ENCODE results near the gene TMEM72. TPM values are rescaled to one million over a fixed set of nuclear protein-coding genes. Genes with fewer than 3 reads are reported as not detected.

The TMEM72 gene
- total and polyA plus RNA-seq, 2 experiments from 2014 or later: 1.3 to 2.3 TPM

DNA sequence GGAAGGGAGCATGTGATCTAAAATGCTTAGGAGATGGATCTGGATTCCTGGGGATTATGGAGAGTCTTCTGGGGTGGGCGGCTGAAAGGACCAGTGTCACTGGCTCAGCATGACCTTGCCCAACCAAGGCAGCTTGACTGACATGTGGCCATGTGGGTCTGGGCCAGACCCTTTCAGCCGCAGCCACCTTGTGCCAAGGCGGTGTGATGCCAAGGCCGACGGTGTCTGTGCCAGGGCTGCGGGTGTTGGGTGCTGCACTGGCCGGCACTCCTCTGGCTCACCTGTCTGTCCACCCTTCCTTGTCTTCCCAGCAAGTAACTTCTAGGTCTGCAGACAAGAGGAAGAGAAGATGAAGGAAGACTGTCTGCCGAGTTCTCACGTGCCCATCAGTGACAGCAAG, 58.7 kb downstream of the TMEM72 start:
- DNase-seq (ENCODE audit: low read depth in 1 of 2, low spot score in 1 of 2): no peak
- H3K4me1 ChIP-seq (ENCODE audit: low read depth): peaks cover 31% of the 10 kb centered on the region
- peaks cover 6% of the 10 kb centered on the region for H3K36me3 ChIP-seq
- no peaks in the 10 kb centered on the region for H3K27me3 ChIP-seq
- no peak overlapping the region for H3K4me3 ChIP-seq
- no peak overlapping the region for H3K27ac ChIP-seq
- TF ChIP-seq, protein P1, sequence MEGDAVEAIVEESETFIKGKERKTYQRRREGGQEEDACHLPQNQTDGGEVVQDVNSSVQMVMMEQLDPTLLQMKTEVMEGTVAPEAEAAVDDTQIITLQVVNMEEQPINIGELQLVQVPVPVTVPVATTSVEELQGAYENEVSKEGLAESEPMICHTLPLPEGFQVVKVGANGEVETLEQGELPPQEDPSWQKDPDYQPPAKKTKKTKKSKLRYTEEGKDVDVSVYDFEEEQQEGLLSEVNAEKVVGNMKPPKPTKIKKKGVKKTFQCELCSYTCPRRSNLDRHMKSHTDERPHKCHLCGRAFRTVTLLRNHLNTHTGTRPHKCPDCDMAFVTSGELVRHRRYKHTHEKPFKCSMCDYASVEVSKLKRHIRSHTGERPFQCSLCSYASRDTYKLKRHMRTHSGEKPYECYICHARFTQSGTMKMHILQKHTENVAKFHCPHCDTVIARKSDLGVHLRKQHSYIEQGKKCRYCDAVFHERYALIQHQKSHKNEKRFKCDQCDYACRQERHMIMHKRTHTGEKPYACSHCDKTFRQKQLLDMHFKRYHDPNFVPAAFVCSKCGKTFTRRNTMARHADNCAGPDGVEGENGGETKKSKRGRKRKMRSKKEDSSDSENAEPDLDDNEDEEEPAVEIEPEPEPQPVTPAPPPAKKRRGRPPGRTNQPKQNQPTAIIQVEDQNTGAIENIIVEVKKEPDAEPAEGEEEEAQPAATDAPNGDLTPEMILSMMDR (IDR thresholded peaks at IDR 0.05; ENCODE audit: low read depth, low read length): no peak
- no peaks in the 10 kb centered on the region for H3K9me3 ChIP-seq (ENCODE audit: low read depth)

GRCh38 chr10:44970812-44971395, 59.8 kb downstream of the TMEM72 start:
- no peak overlapping the region for H3K4me3 ChIP-seq
- no peaks in the 10 kb centered on the region for H3K9me3 ChIP-seq (ENCODE audit: low read depth)
- H3K27ac ChIP-seq: no peak overlapping the region
- H3K4me1 ChIP-seq (ENCODE audit: low read depth): peaks cover 27% of the 10 kb centered on the region
- DNase-seq (ENCODE audit: low read depth in 1 of 2, low spot score in 1 of 2): no peak
- peaks cover 6% of the 10 kb centered on the region for H3K36me3 ChIP-seq
- no peaks in the 10 kb centered on the region for H3K27me3 ChIP-seq
- TF ChIP-seq, protein P1 (IDR thresholded peaks at IDR 0.05; ENCODE audit: low read depth, low read length): no peak

- Histone ChIP-seq H3K27ac (no peak overlapping the region), H3K4me1 (ENCODE audit: low read depth) (peaks cover 27% of the 10 kb centered on the region), H3K4me3 (no peak overlapping the region), H3K27me3 (no peaks in the 10 kb centered on the region), H3K36me3 (peaks cover 6% of the 10 kb centered on the region), H3K9me3 (ENCODE audit: low read depth) (no peaks in the 10 kb centered on the region)
- TF ChIP-seq, protein P1 (IDR thresholded peaks at IDR 0.05; ENCODE audit: low read depth, low read length): no peak
- DNase-seq (ENCODE audit: low read depth in 1 of 2, low spot score in 1 of 2): no peak
Observed at GRCh38 chr10:44971434-44971833, 60.3 kb downstream of the TMEM72 start.

DNA sequence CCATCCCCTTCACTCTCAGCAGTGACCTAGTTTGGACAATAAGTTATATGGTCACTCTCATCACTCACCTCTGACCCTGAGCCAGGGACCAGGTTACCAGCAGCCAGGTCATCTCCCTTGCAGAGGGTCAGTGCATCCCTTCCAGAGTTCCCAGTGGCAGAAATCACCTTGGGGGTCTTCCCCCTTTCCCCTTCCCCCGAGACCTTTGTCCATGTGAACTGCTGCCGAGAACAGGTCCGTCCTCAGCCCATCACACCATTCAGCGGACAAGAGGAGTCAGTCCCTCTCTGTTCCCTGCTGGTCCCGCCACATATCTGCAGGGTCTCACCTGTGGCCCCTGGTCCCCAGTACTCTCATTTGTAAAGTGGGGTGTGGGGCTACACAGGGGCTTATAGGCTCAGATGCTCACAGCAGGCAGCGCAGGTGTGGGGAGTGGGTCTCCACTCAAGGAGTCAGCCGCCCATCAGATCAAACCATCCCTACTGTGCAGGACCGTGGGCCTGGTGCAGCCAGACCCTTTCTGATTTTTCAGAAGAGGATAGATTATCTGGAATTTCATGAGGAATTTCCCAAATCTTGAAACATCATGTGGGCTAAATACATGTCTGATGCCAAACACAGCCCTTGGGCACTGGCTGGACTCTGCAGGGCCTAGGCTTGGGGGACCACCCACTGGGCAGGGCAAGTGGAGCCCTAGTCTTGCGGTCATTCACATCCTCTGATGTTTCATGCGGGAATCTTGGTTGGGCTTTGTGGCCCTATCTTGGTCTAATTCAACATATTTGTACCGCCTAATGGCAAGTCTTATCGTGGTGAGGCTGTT, 61.0 kb downstream of the TMEM72 start:
- Histone ChIP-seq H3K27me3 (no peaks in the 10 kb centered on the region), H3K4me3 (no peak overlapping the region), H3K4me1 (ENCODE audit: low read depth) (peaks cover 33% of the 10 kb centered on the region), H3K9me3 (ENCODE audit: low read depth) (no peaks in the 10 kb centered on the region), H3K36me3 (peaks cover 6% of the 10 kb centered on the region), H3K27ac (no peak overlapping the region)
- no peak for DNase-seq (ENCODE audit: low read depth in 1 of 2, low spot score in 1 of 2)
- TF ChIP-seq, protein P1 (IDR thresholded peaks at IDR 0.05; ENCODE audit: low read depth, low read length): no peak

- H3K27me3 ChIP-seq: no peaks in the 10 kb centered on the region
- no peak for DNase-seq (ENCODE audit: low read depth in 1 of 2, low spot score in 1 of 2)
- TF ChIP-seq, protein P1 (IDR thresholded peaks at IDR 0.05; ENCODE audit: low read depth, low read length): no peak
- no peak overlapping the region for H3K27ac ChIP-seq
- H3K4me1 ChIP-seq (ENCODE audit: low read depth): peaks cover 40% of the 10 kb centered on the region
- peaks cover 6% of the 10 kb centered on the region for H3K36me3 ChIP-seq
- H3K4me3 ChIP-seq: no peak overlapping the region
- H3K9me3 ChIP-seq (ENCODE audit: low read depth): no peaks in the 10 kb centered on the region
Observed at GRCh38 chr10:44972874-44973306, 61.8 kb downstream of the TMEM72 start.
